Stimulated activated CD8-positive, alpha-beta memory T cell treated with anti-CD3 and anti-CD28 coated beads, Interleukin-7, amount 100 ng/mL, for 1 hour (primary cell): ENCODE measurements around the gene KIF18B.
A peak's percentile ranks its signal among the peaks of the same experiment; 100 is the strongest.

ENCODE experiments used
- DNase-seq, 2 donors: peaks; one replicate each; pipeline ENCODE4 v3.0.0-alpha.2; 2020; ENCODE audit warnings: low read depth in 2 of 2

Gene KIF18B

GRCh38 chr17:44905006-44906000 is 42.3 kb downstream of the KIF18B start:
- no peak for DNase-seq

GRCh38 chr17:44904001-44904984 is 43.3 kb downstream of the KIF18B start:
- DNase-seq, result no peak

- DNase-seq, result no peak
These were observed 44.4 kb downstream of the KIF18B start for GRCh38 chr17:44903012-44903685.

GRCh38 chr17:44902135-44902760 is 45.3 kb downstream of the KIF18B start:
- no peak for DNase-seq

GRCh38 chr17:44901411-44901921 is 46.1 kb downstream of the KIF18B start:
- no peak for DNase-seq

GRCh38 chr17:44900894-44901293 is 46.7 kb downstream of the KIF18B start:
- no peak for DNase-seq

- DNase-seq, result peak; percentile 85 to 87
These were observed 48.3 kb downstream of the KIF18B start, which contains the start of gene EFTUD2 for GRCh38 chr17:44899074-44899782. EFTUD2 (minus strand) TSS chr17:44899445; CDS start chr17:44894521, 4,924 bp downstream.

GRCh38 chr17:44898768-44899073 is 48.9 kb downstream of the KIF18B start:
- DNase-seq, result no peak

GRCh38 chr17:44894642-44895041 is 52.9 kb downstream of the KIF18B start:
- DNase-seq, result no peak

- no peak for DNase-seq
These were observed 55.3 kb downstream of the KIF18B start for GRCh38 chr17:44892250-44892649.

- no peak for DNase-seq
These were observed 58.6 kb downstream of the KIF18B start for GRCh38 chr17:44889003-44889402.

GRCh38 chr17:44887971-44888954 is 59.3 kb downstream of the KIF18B start:
- no peak for DNase-seq

GRCh38 chr17:44887016-44887415 is 60.6 kb downstream of the KIF18B start:
- no peak for DNase-seq

- no peak for DNase-seq
These were observed 62.6 kb downstream of the KIF18B start for GRCh38 chr17:44884941-44885340.

- no peak for DNase-seq
These were observed 66.4 kb downstream of the KIF18B start for GRCh38 chr17:44881145-44881544.

- no peak for DNase-seq
These were observed 67.5 kb downstream of the KIF18B start for GRCh38 chr17:44880062-44880461.

GRCh38 chr17:44879376-44879775 is 68.2 kb downstream of the KIF18B start:
- no peak for DNase-seq

- no peak for DNase-seq
These were observed 68.8 kb downstream of the KIF18B start for GRCh38 chr17:44878627-44879221.

- no peak for DNase-seq
These were observed 70.5 kb downstream of the KIF18B start for GRCh38 chr17:44877121-44877520.
